Measurements from ENCODE around the gene RNF186. TPM values are rescaled to one million over a fixed set of nuclear protein-coding genes. Genes with fewer than 3 reads are reported as not detected.

RNF186 gene
- polyA plus RNA-seq, 1 donor (not counting 4 experiments of a cell fraction or from before 2014, with no cell fraction given) = not detected

DNA sequence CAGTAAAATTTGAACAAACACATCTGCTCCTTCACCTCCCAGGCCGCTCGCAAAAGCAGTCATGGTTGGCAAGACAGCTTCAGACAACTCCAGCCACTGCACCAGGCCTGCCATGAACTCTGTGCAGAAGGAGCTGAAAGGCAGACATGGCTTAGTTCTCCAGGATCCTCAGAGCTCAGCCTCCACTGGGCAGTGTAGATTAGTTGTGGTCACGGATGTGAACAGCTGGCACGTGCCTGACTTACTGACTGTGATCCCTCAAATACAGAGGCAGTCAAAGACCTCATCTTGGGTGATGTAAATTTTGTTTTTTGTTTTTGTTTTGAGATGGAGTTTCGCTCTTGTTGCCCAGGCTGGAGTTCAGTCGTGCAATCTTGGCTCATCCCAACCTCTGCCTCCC lies 43.7 kb downstream of the RNF186 start:
- Histone ChIP-seq H4K20me1 (ENCODE audit: control insufficient read depth, extremely low read depth, insufficient read depth, low read length) (no peaks in the 10 kb centered on the region), H3K4me1 (ENCODE audit: control insufficient read depth, extremely low read depth, insufficient read depth, low read length) (no peaks in the 10 kb centered on the region), H3K27ac (ENCODE audit: control insufficient read depth, insufficient read depth, low read length) (no peak overlapping the region), H3K27me3 (ENCODE audit: control insufficient read depth, extremely low read depth, insufficient read depth, low read length) (no peaks in the 10 kb centered on the region), H2AFZ (ENCODE audit: control insufficient read depth, low read length) (no peak overlapping the region), H3K79me2 (ENCODE audit: control insufficient read depth, insufficient read depth, low read length) (no peaks in the 10 kb centered on the region), H3K36me3 (ENCODE audit: control insufficient read depth in 2 of 2, extremely low read depth in 1 of 2, insufficient read depth in 2 of 2, low read length in 2 of 2) (no peaks in the 10 kb centered on the region), H3K4me3 (ENCODE audit: control insufficient read depth in 2 of 3, extremely low read depth in 1 of 3, insufficient read depth in 2 of 3, low read depth in 1 of 3, low read length in 3 of 3) (no peak overlapping the region), H3K9me3 (ENCODE audit: control insufficient read depth, low read depth, low read length) (no peaks in the 10 kb centered on the region), H3K4me2 (ENCODE audit: control insufficient read depth, extremely low read depth, insufficient read depth, low read depth, low read length) (no peak overlapping the region), H3K9ac (ENCODE audit: control insufficient read depth, extremely low read depth, insufficient read depth, low read length) (no peak overlapping the region), H3K9me1 (ENCODE audit: control insufficient read depth, extremely low read depth, insufficient read depth, low read length) (no peaks in the 10 kb centered on the region)
- TF ChIP-seq CTCF (optimal IDR thresholded peaks at IDR 0.05 in 1 of 3, IDR thresholded peaks at IDR 0.05 in 1 of 3, conservative IDR thresholded peaks at IDR 0.05 in 1 of 3; ENCODE audit: extremely low read depth in 1 of 3, insufficient read depth in 2 of 3, low read length in 3 of 3) = no peak
- TF ChIP-seq EZH2 (IDR thresholded peaks at IDR 0.05; ENCODE audit: low read length) = no peak
- no peak for FAIRE-seq
- no peak for DNase-seq (ENCODE audit: low read depth, low spot score)
- dilution Hi-C loops (cut with MboI; ENCODE audit: extremely low pct_ligation_motif_present, low sequenced_read_pairs) = no loop called here

GRCh38 chr1:19770436-19771190 lies 44.5 kb downstream of the RNF186 start:
- Histone ChIP-seq H3K9ac (ENCODE audit: control insufficient read depth, extremely low read depth, insufficient read depth, low read length) (no peak overlapping the region), H3K27me3 (ENCODE audit: control insufficient read depth, extremely low read depth, insufficient read depth, low read length) (no peaks in the 10 kb centered on the region), H3K79me2 (ENCODE audit: control insufficient read depth, insufficient read depth, low read length) (no peaks in the 10 kb centered on the region), H4K20me1 (ENCODE audit: control insufficient read depth, extremely low read depth, insufficient read depth, low read length) (no peaks in the 10 kb centered on the region), H3K36me3 (ENCODE audit: control insufficient read depth in 2 of 2, extremely low read depth in 1 of 2, insufficient read depth in 2 of 2, low read length in 2 of 2) (no peaks in the 10 kb centered on the region), H3K9me3 (ENCODE audit: control insufficient read depth, low read depth, low read length) (no peaks in the 10 kb centered on the region), H3K4me3 (ENCODE audit: control insufficient read depth in 2 of 3, extremely low read depth in 1 of 3, insufficient read depth in 2 of 3, low read depth in 1 of 3, low read length in 3 of 3) (no peak overlapping the region), H2AFZ (ENCODE audit: control insufficient read depth, low read length) (no peak overlapping the region), H3K4me1 (ENCODE audit: control insufficient read depth, extremely low read depth, insufficient read depth, low read length) (peaks cover 6% of the 10 kb centered on the region), H3K4me2 (ENCODE audit: control insufficient read depth, extremely low read depth, insufficient read depth, low read depth, low read length) (no peak overlapping the region), H3K27ac (ENCODE audit: control insufficient read depth, insufficient read depth, low read length) (no peak overlapping the region), H3K9me1 (ENCODE audit: control insufficient read depth, extremely low read depth, insufficient read depth, low read length) (no peaks in the 10 kb centered on the region)
- dilution Hi-C loops (cut with MboI; ENCODE audit: extremely low pct_ligation_motif_present, low sequenced_read_pairs) = no loop called here
- DNase-seq (ENCODE audit: low read depth, low spot score) (no peak), FAIRE-seq (no peak)
- TF ChIP-seq EZH2 (IDR thresholded peaks at IDR 0.05; ENCODE audit: low read length) (no peak), CTCF (optimal IDR thresholded peaks at IDR 0.05 in 1 of 3, IDR thresholded peaks at IDR 0.05 in 1 of 3, conservative IDR thresholded peaks at IDR 0.05 in 1 of 3; ENCODE audit: extremely low read depth in 1 of 3, insufficient read depth in 2 of 3, low read length in 3 of 3) (no peak)
